Thoracic aorta (tissue), 2 donors: ENCODE measurements around the gene LPAR1. TPM values are rescaled to one million over a fixed set of nuclear protein-coding genes. Genes with fewer than 3 reads are reported as not detected.

Source experiments
- ATAC-seq: fragments of 150-250 bp; one replicate; pipeline ENCODE4 v1.8.0; 2017; ENCODE audit warnings: low read depth; ENCODE audit not compliant: insufficient number of reproducible peaks, low FRiP score
- DNase-seq: peaks from one replicate; pipeline ENCODE4 v3.0.0-alpha.2; 2020; ENCODE audit warnings: low spot score
- H3K27ac ChIP-seq, 2 donors: fragments of 200-600 bp; sonication (generic); 1 replicate in 1 of 2; 2 replicates in 1 of 2; pipeline ENCODE4 v1.5.1; 2016; ENCODE audit warnings: mild to moderate bottlenecking in 2 of 2, moderate library complexity in 2 of 2
- H3K27me3 ChIP-seq: fragments of 200-600 bp; sonication (generic); replicated peaks from 2 replicates; pipeline ENCODE4 v1.6.0; 2016; ENCODE audit warnings: mild to moderate bottlenecking; ENCODE audit not compliant: insufficient read depth
- H3K36me3 ChIP-seq: fragments of 200-600 bp; sonication (generic); one replicate; pipeline ENCODE4 v1.5.1; 2016
- H3K4me1 ChIP-seq, 2 donors: fragments of 200-600 bp; sonication (generic); 1 replicate in 1 of 2; 2 replicates in 1 of 2; pipeline versions ENCODE4 v1.5.1 to v1.6.0; 2016; ENCODE audit warnings: low read depth in 2 of 2, mild to moderate bottlenecking in 1 of 2; ENCODE audit not compliant: control insufficient read depth in 1 of 2
- H3K4me3 ChIP-seq: fragments of 200-600 bp; sonication (generic); 2 replicates; pipeline ENCODE4 v1.5.1; 2016; ENCODE audit warnings: mild to moderate bottlenecking
- H3K9me3 ChIP-seq: fragments of 200-600 bp; sonication (generic); 2 replicates; pipeline ENCODE4 v1.5.1; 2016
- CTCF ChIP-seq: fragments of 200-600 bp; sonication (generic); IDR thresholded peaks from one replicate; pipeline ENCODE4 v1.5.1; 2019; ENCODE audit warnings: antibody characterized with exemption
- total RNA-seq, 2 donors: library from RNA; depleted of rRNA; stranded (reverse); fragments of >200 nt; gene quantifications; one replicate each; pipeline versions ENCODE4 v1.1.0 to v1.2.3, GENCODE V29; 2016

LPAR1 gene
- total RNA-seq, 2 donors from 2014 or later: 85.1 to 94.0 TPM

GRCh38 chr9:110891760-110892159, 146.5 kb downstream of the LPAR1 start:
- H3K36me3 ChIP-seq: no peaks in the 10 kb centered on the region
- TF ChIP-seq CTCF: no peak
- ATAC-seq (no peak), DNase-seq (no peak)
- H3K27me3 ChIP-seq: no peaks in the 10 kb centered on the region
- peak overlapping the region in 1 of 2 donors; percentile 47 for H3K27ac ChIP-seq
- H3K4me3 ChIP-seq: no peak overlapping the region
- no peaks in the 10 kb centered on the region for H3K9me3 ChIP-seq
- H3K4me1 ChIP-seq: peaks cover 26 to 63% of the 10 kb centered on the region in 2 donors

GRCh38 chr9:110890416-110890815, 147.9 kb downstream of the LPAR1 start:
- DNase-seq (no peak), ATAC-seq (no peak)
- Histone ChIP-seq H3K9me3 (no peaks in the 10 kb centered on the region), H3K4me3 (no peak overlapping the region), H3K4me1 (peaks cover 18 to 65% of the 10 kb centered on the region in 2 donors), H3K27me3 (no peaks in the 10 kb centered on the region), H3K27ac (peak overlapping the region; percentile 21 to 24), H3K36me3 (no peaks in the 10 kb centered on the region)
- TF ChIP-seq CTCF: no peak

GRCh38 chr9:110887276-110887675, 151.0 kb downstream of the LPAR1 start:
- no peak overlapping the region for H3K4me3 ChIP-seq
- no peak for ATAC-seq
- H3K4me1 ChIP-seq: peaks cover 13 to 59% of the 10 kb centered on the region in 2 donors
- no peak for TF ChIP-seq CTCF
- H3K36me3 ChIP-seq: no peaks in the 10 kb centered on the region
- H3K27me3 ChIP-seq: no peaks in the 10 kb centered on the region
- no peaks in the 10 kb centered on the region for H3K9me3 ChIP-seq
- DNase-seq: no peak
- no peak overlapping the region for H3K27ac ChIP-seq

- H3K27me3 ChIP-seq: no peaks in the 10 kb centered on the region
- H3K4me3 ChIP-seq: no peak overlapping the region
- H3K36me3 ChIP-seq: no peaks in the 10 kb centered on the region
- H3K9me3 ChIP-seq: no peaks in the 10 kb centered on the region
- no peak for ATAC-seq
- H3K27ac ChIP-seq: no peak overlapping the region
- peaks cover 13 to 58% of the 10 kb centered on the region in 2 donors for H3K4me1 ChIP-seq
- no peak for DNase-seq
- TF ChIP-seq CTCF: no peak
Measured at GRCh38 chr9:110886832-110887231, 151.4 kb downstream of the LPAR1 start.

GRCh38 chr9:110880189-110880588, 158.1 kb downstream of the LPAR1 start:
- no peak overlapping the region for H3K4me3 ChIP-seq
- no peaks in the 10 kb centered on the region for H3K9me3 ChIP-seq
- ATAC-seq (no peak), DNase-seq (no peak)
- H3K27ac ChIP-seq: peak overlapping the region in 1 of 2 donors; percentile 1
- no peaks in the 10 kb centered on the region for H3K36me3 ChIP-seq
- no peaks in the 10 kb centered on the region for H3K27me3 ChIP-seq
- H3K4me1 ChIP-seq: peaks cover 2 to 50% of the 10 kb centered on the region in 2 donors
- TF ChIP-seq CTCF: no peak
